ENCODE results near the gene TLNRD1.

- no peak for TF ChIP-seq CTCF (IDR thresholded peaks at IDR 0.05)
- no peak for TF ChIP-seq POLR2A (IDR thresholded peaks at IDR 0.05)
Observed at GRCh38 chr15:80978685-80979329, 21.9 kb upstream of the TLNRD1 start.
